ENCODE results near the gene HOGA1. TPM values are rescaled to one million over a fixed set of nuclear protein-coding genes. Genes with fewer than 3 reads are reported as not detected.

Gene HOGA1
- total and polyA plus RNA-seq, 2 experiments from 2014 or later = 0.15 TPM; not detected in 1

DNA sequence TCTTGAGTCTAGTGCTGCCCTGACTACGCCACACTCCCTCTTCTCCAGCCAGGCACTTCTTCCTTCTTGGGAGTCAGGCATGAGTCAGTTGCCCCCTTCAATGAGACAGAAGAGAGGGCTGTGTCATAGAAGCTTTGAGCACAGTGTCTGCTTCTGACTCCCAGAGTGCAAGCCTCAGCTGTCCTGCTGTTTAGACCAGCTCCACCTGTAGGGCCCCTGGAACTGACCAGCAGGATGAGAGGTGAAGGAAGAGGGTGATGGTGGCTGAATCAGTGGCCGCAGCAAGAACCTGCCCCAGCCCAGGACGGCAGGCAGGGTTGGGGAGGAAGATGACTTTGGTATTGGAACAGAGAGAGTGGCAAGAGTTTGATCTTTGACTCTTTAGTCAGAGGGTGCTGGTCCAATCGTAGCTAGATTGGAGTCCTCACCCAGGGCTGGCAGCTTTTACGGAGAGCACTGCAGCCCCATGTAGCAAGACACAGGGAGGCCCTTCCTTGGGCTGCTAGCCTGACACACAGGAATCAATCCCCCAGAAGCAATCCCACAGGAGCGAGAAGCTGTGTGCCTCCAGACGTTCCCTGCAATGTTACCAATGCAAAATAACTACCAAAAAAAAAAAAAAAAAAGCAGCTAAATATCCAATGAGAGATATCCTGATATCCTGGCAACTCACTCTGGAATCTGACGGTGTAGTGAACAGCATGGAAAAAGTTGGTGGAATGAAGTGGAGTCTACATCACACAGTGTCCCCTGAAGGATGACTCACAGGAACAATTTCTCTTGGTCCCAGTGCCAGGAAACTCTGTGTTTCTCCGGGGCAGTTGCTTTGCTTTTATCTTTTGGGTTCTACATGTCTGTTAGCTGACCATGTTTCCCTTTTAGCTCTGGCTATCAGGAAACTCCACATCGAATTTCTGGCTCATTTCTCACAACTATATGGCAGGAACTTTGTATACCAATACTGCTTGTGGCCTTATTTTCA is 12.2 kb downstream of the HOGA1 start (continued):
- TF ChIP-seq, protein P1, sequence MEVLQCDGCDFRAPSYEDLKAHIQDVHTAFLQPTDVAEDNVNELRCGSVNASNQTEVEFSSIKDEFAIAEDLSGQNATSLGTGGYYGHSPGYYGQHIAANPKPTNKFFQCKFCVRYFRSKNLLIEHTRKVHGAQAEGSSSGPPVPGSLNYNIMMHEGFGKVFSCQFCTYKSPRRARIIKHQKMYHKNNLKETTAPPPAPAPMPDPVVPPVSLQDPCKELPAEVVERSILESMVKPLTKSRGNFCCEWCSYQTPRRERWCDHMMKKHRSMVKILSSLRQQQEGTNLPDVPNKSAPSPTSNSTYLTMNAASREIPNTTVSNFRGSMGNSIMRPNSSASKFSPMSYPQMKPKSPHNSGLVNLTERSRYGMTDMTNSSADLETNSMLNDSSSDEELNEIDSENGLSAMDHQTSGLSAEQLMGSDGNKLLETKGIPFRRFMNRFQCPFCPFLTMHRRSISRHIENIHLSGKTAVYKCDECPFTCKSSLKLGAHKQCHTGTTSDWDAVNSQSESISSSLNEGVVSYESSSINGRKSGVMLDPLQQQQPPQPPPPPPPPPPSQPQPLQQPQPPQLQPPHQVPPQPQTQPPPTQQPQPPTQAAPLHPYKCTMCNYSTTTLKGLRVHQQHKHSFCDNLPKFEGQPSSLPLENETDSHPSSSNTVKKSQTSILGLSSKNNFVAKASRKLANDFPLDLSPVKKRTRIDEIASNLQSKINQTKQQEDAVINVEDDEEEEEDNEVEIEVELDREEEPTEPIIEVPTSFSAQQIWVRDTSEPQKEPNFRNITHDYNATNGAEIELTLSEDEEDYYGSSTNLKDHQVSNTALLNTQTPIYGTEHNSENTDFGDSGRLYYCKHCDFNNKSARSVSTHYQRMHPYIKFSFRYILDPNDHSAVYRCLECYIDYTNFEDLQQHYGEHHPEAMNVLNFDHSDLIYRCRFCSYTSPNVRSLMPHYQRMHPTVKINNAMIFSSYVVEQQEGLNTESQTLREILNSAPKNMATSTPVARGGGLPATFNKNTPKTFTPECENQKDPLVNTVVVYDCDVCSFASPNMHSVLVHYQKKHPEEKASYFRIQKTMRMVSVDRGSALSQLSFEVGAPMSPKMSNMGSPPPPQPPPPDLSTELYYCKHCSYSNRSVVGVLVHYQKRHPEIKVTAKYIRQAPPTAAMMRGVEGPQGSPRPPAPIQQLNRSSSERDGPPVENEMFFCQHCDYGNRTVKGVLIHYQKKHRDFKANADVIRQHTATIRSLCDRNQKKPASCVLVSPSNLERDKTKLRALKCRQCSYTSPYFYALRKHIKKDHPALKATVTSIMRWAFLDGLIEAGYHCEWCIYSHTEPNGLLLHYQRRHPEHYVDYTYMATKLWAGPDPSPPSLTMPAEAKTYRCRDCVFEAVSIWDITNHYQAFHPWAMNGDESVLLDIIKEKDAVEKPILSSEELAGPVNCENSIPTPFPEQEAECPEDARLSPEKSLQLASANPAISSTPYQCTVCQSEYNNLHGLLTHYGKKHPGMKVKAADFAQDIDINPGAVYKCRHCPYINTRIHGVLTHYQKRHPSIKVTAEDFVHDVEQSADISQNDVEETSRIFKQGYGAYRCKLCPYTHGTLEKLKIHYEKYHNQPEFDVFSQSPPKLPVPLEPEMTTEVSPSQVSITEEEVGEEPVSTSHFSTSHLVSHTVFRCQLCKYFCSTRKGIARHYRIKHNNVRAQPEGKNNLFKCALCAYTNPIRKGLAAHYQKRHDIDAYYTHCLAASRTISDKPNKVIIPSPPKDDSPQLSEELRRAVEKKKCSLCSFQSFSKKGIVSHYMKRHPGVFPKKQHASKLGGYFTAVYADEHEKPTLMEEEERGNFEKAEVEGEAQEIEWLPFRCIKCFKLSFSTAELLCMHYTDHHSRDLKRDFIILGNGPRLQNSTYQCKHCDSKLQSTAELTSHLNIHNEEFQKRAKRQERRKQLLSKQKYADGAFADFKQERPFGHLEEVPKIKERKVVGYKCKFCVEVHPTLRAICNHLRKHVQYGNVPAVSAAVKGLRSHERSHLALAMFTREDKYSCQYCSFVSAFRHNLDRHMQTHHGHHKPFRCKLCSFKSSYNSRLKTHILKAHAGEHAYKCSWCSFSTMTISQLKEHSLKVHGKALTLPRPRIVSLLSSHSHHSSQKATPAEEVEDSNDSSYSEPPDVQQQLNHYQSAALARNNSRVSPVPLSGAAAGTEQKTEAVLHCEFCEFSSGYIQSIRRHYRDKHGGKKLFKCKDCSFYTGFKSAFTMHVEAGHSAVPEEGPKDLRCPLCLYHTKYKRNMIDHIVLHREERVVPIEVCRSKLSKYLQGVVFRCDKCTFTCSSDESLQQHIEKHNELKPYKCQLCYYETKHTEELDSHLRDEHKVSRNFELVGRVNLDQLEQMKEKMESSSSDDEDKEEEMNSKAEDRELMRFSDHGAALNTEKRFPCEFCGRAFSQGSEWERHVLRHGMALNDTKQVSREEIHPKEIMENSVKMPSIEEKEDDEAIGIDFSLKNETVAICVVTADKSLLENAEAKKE (CRISPR knock-in tag; IDR thresholded peaks at IDR 0.05) = no peak
- TF ChIP-seq JUNB (IDR thresholded peaks at IDR 0.05; ENCODE audit: unreplicated experiment) = no peak
- no peak for TF ChIP-seq ZNF114 (CRISPR knock-in tag; IDR thresholded peaks at IDR 0.05)
- no peak for TF ChIP-seq NANOG (IDR thresholded peaks at IDR 0.05; ENCODE audit: borderline replicate concordance)
- no peak for TF ChIP-seq POLR2AphosphoS5 (IDR thresholded peaks at IDR 0.05; ENCODE audit: low read depth)
- TF ChIP-seq ZNF331 (CRISPR knock-in tag; IDR thresholded peaks at IDR 0.05; ENCODE audit: low read depth) = no peak

DNA sequence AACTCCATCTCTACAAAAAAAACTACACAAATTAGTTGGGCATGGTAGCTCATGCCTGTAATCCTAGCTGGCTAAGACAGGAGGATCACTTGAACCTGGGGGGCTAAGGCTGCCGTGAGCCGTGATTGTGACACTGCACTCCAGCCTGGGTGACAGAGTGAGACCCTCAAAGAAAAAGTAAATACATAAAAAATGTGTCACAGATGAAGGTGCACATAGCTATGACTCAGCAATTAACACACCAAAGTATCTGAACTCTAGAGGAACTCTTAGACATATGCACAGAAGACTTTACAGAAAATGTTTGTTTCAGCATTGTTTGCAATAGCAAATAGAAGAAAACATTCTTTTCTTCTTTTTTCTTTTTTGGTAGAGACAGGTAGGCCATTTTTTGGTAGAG is 13.6 kb downstream of the HOGA1 start:
- Histone ChIP-seq H2AFZ (no peak overlapping the region), H3K27ac (ENCODE audit: low read depth) (no peak overlapping the region), H3K36me3 (ENCODE audit: insufficient read depth) (no peaks in the 10 kb centered on the region), H3F3A (replicated peaks; ENCODE audit: low read depth) (no peaks in the 10 kb centered on the region), H3K4me3 (no peak overlapping the region), H3K27me3 (ENCODE audit: insufficient read depth) (no peaks in the 10 kb centered on the region), H3K9me2 (ENCODE audit: insufficient read depth) (no peaks in the 10 kb centered on the region), H3K4me2 (no peak overlapping the region), H3K4me1 (ENCODE audit: insufficient read depth) (no peaks in the 10 kb centered on the region), H4K20me1 (replicated peaks; ENCODE audit: insufficient read depth) (no peaks in the 10 kb centered on the region), H3K79me2 (replicated peaks; ENCODE audit: insufficient read depth) (no peaks in the 10 kb centered on the region)
- peaks cover 4% of the 10 kb centered on the region for H3K4me1 Mint-ChIP-seq
- DNase-seq (ENCODE audit: low spot score) (no peak), ATAC-seq (no peak)
- H3K27ac Mint-ChIP-seq = no peak overlapping the region
- no peak overlapping the region for H3K4me3 Mint-ChIP-seq
- no peaks in the 10 kb centered on the region for H3K9me3 Mint-ChIP-seq
- H3K27me3 Mint-ChIP-seq (ENCODE audit: insufficient read depth, low read depth, poor library complexity) = peaks cover 9% of the 10 kb centered on the region
- no peaks in the 10 kb centered on the region for H3K36me3 Mint-ChIP-seq (ENCODE audit: low read depth)
- TF ChIP-seq, protein P2, sequence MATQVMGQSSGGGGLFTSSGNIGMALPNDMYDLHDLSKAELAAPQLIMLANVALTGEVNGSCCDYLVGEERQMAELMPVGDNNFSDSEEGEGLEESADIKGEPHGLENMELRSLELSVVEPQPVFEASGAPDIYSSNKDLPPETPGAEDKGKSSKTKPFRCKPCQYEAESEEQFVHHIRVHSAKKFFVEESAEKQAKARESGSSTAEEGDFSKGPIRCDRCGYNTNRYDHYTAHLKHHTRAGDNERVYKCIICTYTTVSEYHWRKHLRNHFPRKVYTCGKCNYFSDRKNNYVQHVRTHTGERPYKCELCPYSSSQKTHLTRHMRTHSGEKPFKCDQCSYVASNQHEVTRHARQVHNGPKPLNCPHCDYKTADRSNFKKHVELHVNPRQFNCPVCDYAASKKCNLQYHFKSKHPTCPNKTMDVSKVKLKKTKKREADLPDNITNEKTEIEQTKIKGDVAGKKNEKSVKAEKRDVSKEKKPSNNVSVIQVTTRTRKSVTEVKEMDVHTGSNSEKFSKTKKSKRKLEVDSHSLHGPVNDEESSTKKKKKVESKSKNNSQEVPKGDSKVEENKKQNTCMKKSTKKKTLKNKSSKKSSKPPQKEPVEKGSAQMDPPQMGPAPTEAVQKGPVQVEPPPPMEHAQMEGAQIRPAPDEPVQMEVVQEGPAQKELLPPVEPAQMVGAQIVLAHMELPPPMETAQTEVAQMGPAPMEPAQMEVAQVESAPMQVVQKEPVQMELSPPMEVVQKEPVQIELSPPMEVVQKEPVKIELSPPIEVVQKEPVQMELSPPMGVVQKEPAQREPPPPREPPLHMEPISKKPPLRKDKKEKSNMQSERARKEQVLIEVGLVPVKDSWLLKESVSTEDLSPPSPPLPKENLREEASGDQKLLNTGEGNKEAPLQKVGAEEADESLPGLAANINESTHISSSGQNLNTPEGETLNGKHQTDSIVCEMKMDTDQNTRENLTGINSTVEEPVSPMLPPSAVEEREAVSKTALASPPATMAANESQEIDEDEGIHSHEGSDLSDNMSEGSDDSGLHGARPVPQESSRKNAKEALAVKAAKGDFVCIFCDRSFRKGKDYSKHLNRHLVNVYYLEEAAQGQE (IDR thresholded peaks at IDR 0.05; ENCODE audit: unreplicated experiment) = no peak
- TF ChIP-seq POLR2AphosphoS5 (IDR thresholded peaks at IDR 0.05; ENCODE audit: low read depth) = no peak
- TF ChIP-seq EZH2 (IDR thresholded peaks at IDR 0.05; ENCODE audit: low read depth, unreplicated experiment) = no peak
- no peak for TF ChIP-seq STAT1 (IDR thresholded peaks at IDR 0.05; ENCODE audit: unreplicated experiment)
- TF ChIP-seq JUNB (IDR thresholded peaks at IDR 0.05; ENCODE audit: unreplicated experiment) = no peak
- TF ChIP-seq EZH2phosphoT487 (IDR thresholded peaks at IDR 0.05; ENCODE audit: unreplicated experiment) = no peak
- TF ChIP-seq, protein P3, sequence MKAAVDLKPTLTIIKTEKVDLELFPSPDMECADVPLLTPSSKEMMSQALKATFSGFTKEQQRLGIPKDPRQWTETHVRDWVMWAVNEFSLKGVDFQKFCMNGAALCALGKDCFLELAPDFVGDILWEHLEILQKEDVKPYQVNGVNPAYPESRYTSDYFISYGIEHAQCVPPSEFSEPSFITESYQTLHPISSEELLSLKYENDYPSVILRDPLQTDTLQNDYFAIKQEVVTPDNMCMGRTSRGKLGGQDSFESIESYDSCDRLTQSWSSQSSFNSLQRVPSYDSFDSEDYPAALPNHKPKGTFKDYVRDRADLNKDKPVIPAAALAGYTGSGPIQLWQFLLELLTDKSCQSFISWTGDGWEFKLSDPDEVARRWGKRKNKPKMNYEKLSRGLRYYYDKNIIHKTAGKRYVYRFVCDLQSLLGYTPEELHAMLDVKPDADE (IDR thresholded peaks at IDR 0.05) = no peak
- no peak for TF ChIP-seq ZNF331 (CRISPR knock-in tag; IDR thresholded peaks at IDR 0.05; ENCODE audit: low read depth)
- no peak for TF ChIP-seq CREB1 (CRISPR knock-in tag; IDR thresholded peaks at IDR 0.05; ENCODE audit: low read depth)

All from GM23338 (cell line).